Sigmoid colon (tissue), 4 donors: ENCODE results near the gene RNF19B.

Experiments used
- EP300 ChIP-seq, 4 donors: sonication (generic); formaldehyde crosslinking; IDR thresholded peaks; one replicate each; pipeline ENCODE4 v1.6.1; 2017; ENCODE audit warnings: antibody characterized with exemption in 4 of 4
- TF ChIP-seq, protein P1 (sequence below), 4 experiments: fragments of 450-650 bp in 3 of 4; fragments of 200-600 bp in 1 of 4; IDR thresholded peaks; one replicate each; pipeline ENCODE4 v1.5.1; 2016 to 2019; ENCODE audit warnings: antibody characterized with exemption in 4 of 4, mild to moderate bottlenecking in 3 of 4, moderate library complexity in 2 of 4

DNA sequence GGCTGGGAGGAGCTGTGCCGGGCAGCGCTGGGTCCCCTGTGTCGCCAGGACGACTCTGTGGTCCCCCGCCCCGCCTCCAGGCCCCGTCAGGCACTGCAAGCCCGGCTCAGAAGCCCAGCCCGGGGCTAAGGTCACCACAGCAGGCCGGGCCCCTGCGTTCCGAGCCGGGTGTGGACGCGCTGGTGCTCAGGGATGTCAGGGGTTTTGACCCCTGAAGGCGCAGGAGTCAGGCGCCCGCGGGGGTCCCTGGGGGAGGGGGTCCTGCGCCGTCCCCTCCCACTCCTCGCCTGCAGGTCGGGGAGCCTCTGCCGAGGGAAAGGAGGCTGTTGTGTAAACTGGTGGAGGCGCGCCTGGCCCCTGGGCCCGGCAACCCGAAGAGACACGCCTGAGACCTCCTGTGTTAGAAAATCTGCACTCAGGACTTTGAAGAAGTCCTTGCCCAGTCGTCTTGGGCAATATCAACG lies 39.7 kb downstream of the RNF19B start:
- TF ChIP-seq, protein P1, sequence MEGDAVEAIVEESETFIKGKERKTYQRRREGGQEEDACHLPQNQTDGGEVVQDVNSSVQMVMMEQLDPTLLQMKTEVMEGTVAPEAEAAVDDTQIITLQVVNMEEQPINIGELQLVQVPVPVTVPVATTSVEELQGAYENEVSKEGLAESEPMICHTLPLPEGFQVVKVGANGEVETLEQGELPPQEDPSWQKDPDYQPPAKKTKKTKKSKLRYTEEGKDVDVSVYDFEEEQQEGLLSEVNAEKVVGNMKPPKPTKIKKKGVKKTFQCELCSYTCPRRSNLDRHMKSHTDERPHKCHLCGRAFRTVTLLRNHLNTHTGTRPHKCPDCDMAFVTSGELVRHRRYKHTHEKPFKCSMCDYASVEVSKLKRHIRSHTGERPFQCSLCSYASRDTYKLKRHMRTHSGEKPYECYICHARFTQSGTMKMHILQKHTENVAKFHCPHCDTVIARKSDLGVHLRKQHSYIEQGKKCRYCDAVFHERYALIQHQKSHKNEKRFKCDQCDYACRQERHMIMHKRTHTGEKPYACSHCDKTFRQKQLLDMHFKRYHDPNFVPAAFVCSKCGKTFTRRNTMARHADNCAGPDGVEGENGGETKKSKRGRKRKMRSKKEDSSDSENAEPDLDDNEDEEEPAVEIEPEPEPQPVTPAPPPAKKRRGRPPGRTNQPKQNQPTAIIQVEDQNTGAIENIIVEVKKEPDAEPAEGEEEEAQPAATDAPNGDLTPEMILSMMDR (IDR thresholded peaks at IDR 0.05) = peak in 1 of 4 experiments; percentile 27
- TF ChIP-seq EP300 (IDR thresholded peaks at IDR 0.05) = no peak
